Karpas-422 (cell line): Measurements from ENCODE around the gene GUCY1A1. TPM values are rescaled to one million over a fixed set of nuclear protein-coding genes. Genes with fewer than 3 reads are reported as not detected.

Source experiments
- DNase-seq: peaks from one replicate; pipeline ENCODE4 v3.0.0-alpha.2; 2015
- H2AFZ ChIP-seq: fragments of 200-600 bp; sonication (generic); 2 replicates; pipeline ENCODE4 v1.6.1; 2014; ENCODE audit warnings: antibody characterized with exemption, low read length, mixed read lengths
- H3K27ac ChIP-seq: fragments of 200-600 bp; sonication (generic); 2 replicates; pipeline ENCODE4 v1.5.1; 2014; ENCODE audit warnings: mild to moderate bottlenecking, low read length, moderate library complexity
- H3K27me3 ChIP-seq: fragments of 200-600 bp; sonication (generic); 2 replicates; pipeline ENCODE4 v1.6.1; 2014; ENCODE audit warnings: low read length, mixed read lengths
- H3K36me3 ChIP-seq: fragments of 200-600 bp; sonication (generic); 2 replicates; pipeline ENCODE4 v1.6.1; 2014; ENCODE audit warnings: low read length, mixed read lengths; ENCODE audit not compliant: insufficient read depth
- H3K4me1 ChIP-seq: fragments of 200-600 bp; sonication (generic); 2 replicates; pipeline ENCODE4 v1.6.1; 2014; ENCODE audit warnings: mild to moderate bottlenecking, low read length, mixed read lengths
- H3K4me2 ChIP-seq: fragments of 200-600 bp; sonication (generic); 2 replicates; pipeline ENCODE4 v1.6.1; 2014; ENCODE audit warnings: low read length, low read depth, mild to moderate bottlenecking; ENCODE audit not compliant: poor library complexity, severe bottlenecking
- H3K4me3 ChIP-seq: fragments of 200-600 bp; sonication (generic); 2 replicates; pipeline ENCODE4 v1.5.1; 2014; ENCODE audit warnings: mild to moderate bottlenecking, antibody characterized with exemption, low read length, mixed read lengths
- H3K79me2 ChIP-seq: fragments of 200-600 bp; sonication (generic); 2 replicates; pipeline ENCODE4 v1.6.1; 2014; ENCODE audit warnings: mild to moderate bottlenecking, low read length, mixed read lengths
- H3K9ac ChIP-seq: fragments of 200-600 bp; sonication (generic); 2 replicates; pipeline ENCODE4 v1.6.0; 2014; ENCODE audit warnings: low read length
- H3K9me2 ChIP-seq: fragments of 200-600 bp; sonication (generic), shearing (Covaris generic); replicated peaks from 2 replicates; pipeline ENCODE4 v1.6.0; 2014; ENCODE audit warnings: mild to moderate bottlenecking, low read length, moderate library complexity; ENCODE audit not compliant: insufficient read depth
- H3K9me3 ChIP-seq: fragments of 300-700, 200-600 bp; sonication (generic); 2 replicates; pipeline ENCODE4 v1.6.1; 2014; ENCODE audit warnings: low read length, mixed read lengths
- H4K20me1 ChIP-seq: fragments of 200-600 bp; sonication (generic); 2 replicates; pipeline ENCODE4 v1.6.1; 2014; ENCODE audit warnings: mild to moderate bottlenecking, antibody characterized with exemption, low read length, low read depth; ENCODE audit not compliant: insufficient read depth
- total RNA-seq: library from RNA; depleted of rRNA; stranded (reverse); fragments of >200 nt; shearing (Covaris generic); gene quantifications from 2 replicates; pipeline ENCODE4 v1.2.3, GENCODE V29; 2014; ENCODE audit warnings: low replicate concordance; rRNA removed

Gene GUCY1A1
- total RNA-seq, 1 experiment from 2014 or later: 6.1 TPM

- H3K27me3 ChIP-seq: no peaks in the 10 kb centered on the region
- H3K4me3 ChIP-seq: no peak overlapping the region
- no peaks in the 10 kb centered on the region for H3K9me2 ChIP-seq
- peaks cover 76% of the 10 kb centered on the region for H3K4me1 ChIP-seq
- H4K20me1 ChIP-seq: no peaks in the 10 kb centered on the region
- H3K9me3 ChIP-seq: no peaks in the 10 kb centered on the region
- no peaks in the 10 kb centered on the region for H3K36me3 ChIP-seq
- no peaks in the 10 kb centered on the region for H3K79me2 ChIP-seq
- H3K4me2 ChIP-seq: peak overlapping the region; percentile 38
- H3K27ac ChIP-seq: peak overlapping the region; percentile 45
- H3K9ac ChIP-seq: no peak overlapping the region
- no peak for DNase-seq
- peak overlapping the region; percentile 82; the same call in 1 of the 2 replicates for H2AFZ ChIP-seq
Observed at GRCh38 chr4:155780775-155781174, 114.1 kb downstream of the GUCY1A1 start.

- Histone ChIP-seq H3K79me2 (no peaks in the 10 kb centered on the region), H3K36me3 (no peaks in the 10 kb centered on the region), H3K4me3 (no peak overlapping the region), H3K9me3 (no peaks in the 10 kb centered on the region), H3K9me2 (no peaks in the 10 kb centered on the region), H3K9ac (no peak overlapping the region), H3K27me3 (no peaks in the 10 kb centered on the region), H3K4me1 (peaks cover 79% of the 10 kb centered on the region), H2AFZ (no peak overlapping the region), H3K4me2 (peak overlapping the region; percentile 38), H4K20me1 (no peaks in the 10 kb centered on the region), H3K27ac (peak overlapping the region; percentile 45)
- no peak for DNase-seq
Observed at GRCh38 chr4:155781249-155781831, 114.7 kb downstream of the GUCY1A1 start.

Other genes starting within 250 kb of the GUCY1A1 start
- gene GUCY1B1, start 92.2 kb downstream of the GUCY1A1 start, total RNA-seq: 0.47 and 3.2 TPM in 2 replicates
- gene ASIC5, start 199.4 kb downstream of the GUCY1A1 start, total RNA-seq: not detected in 2 replicates
- gene TDO2, start 236.8 kb downstream of the GUCY1A1 start, total RNA-seq: 2.0 TPM in 1 of 2 replicates, not detected in the other